GM13977 (cell line): ENCODE data around the gene GDF9.

Experiments used
- DNase-seq: peaks from one replicate; pipeline ENCODE4 v3.0.0; 2012; ENCODE audit warnings: low spot score
- in situ Hi-C: fragments of 300-500 bp; cut with MboI; formaldehyde crosslinking; loops from one replicate; pipeline ENCODE4 v1.12.0; 2022; ENCODE audit warnings: low sequenced_read_pairs, low pct_unique_long_range_greater_than_20kb, mixed read lengths, inconsistent platforms; ENCODE audit not compliant: unreplicated experiment
- TF ChIP-seq, protein P1 (sequence below): IDR thresholded peaks from 2 replicates; pipeline ENCODE4 v1.5.1; 2012; ENCODE audit warnings: mild to moderate bottlenecking, control low read depth; ENCODE audit not compliant: insufficient read depth; ENCODE audit errors: extremely low read depth, missing control alignments

Gene GDF9

DNA sequence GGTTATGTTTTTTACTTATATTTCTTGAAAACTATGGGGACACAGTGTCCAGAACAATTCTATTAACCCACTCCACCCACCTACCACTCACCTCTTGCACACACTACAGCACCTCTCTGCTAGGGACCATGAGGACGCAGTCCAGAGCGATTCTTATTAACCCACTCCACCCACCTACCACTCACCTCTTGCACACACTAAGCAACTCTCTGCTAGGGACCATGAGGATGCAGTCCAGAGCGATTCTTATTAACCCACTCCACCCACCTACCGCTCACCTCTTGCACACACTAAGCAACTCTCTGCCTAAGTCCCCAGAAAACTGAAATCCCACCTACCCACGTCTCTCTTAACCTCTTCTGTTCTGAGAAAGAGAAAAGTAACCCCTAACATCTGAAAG, 33.7 kb downstream of the GDF9 start:
- in situ Hi-C loops = no loop called here
- DNase-seq = no peak
- TF ChIP-seq, protein P1, sequence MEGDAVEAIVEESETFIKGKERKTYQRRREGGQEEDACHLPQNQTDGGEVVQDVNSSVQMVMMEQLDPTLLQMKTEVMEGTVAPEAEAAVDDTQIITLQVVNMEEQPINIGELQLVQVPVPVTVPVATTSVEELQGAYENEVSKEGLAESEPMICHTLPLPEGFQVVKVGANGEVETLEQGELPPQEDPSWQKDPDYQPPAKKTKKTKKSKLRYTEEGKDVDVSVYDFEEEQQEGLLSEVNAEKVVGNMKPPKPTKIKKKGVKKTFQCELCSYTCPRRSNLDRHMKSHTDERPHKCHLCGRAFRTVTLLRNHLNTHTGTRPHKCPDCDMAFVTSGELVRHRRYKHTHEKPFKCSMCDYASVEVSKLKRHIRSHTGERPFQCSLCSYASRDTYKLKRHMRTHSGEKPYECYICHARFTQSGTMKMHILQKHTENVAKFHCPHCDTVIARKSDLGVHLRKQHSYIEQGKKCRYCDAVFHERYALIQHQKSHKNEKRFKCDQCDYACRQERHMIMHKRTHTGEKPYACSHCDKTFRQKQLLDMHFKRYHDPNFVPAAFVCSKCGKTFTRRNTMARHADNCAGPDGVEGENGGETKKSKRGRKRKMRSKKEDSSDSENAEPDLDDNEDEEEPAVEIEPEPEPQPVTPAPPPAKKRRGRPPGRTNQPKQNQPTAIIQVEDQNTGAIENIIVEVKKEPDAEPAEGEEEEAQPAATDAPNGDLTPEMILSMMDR = no peak

DNA sequence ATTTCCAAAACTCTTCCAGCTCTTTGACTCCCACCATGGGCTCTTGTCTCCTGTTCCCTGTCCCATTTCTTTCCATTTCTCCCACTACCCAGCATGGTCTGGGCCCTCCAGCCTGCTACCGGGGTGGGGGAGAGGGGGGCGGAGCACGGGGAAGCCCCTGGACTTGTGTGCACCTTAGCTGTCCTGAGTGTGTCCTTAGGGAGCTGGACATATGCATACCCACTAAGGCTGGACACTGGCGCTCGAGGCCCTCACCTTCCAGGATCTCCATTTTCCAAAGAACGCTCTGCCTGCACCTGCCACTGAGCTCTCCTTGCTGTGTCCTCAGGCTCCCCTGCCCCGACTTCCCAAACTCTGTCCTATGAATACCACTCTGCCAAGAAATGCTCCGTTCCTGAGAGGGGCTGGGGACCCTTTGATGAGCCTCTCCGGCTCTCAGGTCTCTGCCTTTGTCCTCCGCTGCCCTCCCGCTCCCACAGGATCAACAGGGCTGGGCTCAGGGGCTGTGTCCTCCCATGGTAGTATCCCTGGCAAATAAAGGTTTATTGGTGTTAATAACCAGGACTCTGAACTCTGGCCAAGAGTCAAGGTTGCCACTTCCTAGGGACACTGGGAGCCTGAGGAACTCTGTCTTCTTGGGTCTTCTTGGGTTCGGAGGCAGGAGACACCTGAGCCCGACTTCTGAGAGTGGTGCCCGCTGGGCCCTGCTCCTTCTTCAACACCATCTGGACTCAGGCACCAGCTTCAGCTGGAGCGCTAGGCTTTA, 35.0 kb downstream of the GDF9 start:
- in situ Hi-C loops = no loop called here
- TF ChIP-seq, protein P1 = no peak
- DNase-seq = peak; percentile 20

DNA sequence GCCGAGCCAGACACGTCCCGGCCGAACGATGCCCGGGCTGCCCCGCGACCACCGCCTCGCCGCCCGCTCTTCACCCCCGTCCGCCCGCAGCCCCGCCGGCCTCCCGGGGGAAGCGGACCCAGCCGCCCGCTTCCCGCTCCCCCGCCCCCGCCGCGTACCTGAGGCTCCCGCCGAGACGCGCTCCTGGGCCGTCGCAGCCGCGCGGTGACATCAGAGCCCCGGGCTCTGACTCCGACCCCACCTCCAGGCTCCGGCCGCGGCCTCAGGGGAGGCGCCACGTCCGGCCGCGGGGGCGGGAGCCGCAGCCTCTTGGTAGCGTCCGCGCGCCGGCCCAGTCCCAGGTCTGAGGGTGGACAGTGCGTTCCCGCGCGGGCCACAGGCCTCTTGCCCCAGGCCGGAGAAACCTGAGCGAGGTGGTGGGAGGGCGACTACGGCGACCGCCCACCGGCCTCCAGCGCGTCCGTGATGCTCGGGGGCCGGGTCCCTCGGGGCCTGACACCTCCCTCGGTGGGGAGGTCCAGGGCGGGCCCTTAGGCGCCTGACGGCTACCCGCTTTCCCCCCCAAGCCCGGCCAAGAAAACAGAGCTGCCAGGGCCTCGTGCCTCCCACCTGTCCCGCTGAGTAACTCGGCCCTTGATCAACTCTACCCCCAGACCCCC, 35.7 kb downstream of the GDF9 start, which contains the start of gene SHROOM1:
Gene SHROOM1 (minus strand): TSS at position 212 of the 659 bp plus-strand sequence. CDS start 4,507 bp downstream, outside the sequence.
- TF ChIP-seq, protein P1 = no peak
- DNase-seq = peak; percentile 91
- in situ Hi-C loops = no loop called here

DNA sequence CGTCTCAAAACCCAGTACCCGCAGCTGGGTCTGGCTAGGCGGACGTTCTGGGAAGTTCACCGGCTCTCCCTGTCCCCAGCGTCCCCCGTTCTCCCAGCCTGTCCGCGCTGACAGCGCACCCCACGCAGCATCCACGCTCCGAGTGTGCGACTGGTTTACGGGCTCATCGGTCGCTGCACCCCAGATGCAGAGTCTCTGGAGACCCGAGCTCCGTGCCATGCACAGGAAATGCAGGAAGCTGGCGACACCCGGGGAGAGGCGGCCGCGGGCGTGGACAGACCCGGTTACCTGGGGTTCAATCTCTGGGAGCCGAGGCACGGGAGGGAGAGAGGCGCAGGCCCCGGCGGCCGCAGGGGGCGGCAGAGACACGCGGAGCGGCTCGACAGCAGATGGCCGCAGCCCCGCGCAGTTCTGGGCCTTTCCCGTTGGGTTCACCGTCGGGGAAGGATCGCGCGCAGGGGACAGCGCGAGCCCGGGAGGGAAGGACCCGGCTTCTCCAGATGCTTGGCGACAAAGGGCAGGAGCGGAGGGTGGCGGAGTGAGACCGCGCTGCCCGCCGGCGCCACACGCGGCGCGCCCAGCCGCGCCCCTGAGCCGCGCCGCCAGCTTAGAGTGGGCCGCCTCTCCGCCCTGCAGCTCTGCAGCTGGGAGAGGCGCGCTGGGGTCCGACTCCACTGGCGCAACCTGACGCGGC, 36.4 kb downstream of the GDF9 start:
- TF ChIP-seq, protein P1 = peak; percentile 96
- in situ Hi-C loops = loop anchor here (10.0 kb wide), 1 partner anchor 445 kb away; no protein-coding TSS in a partner anchor

DNA sequence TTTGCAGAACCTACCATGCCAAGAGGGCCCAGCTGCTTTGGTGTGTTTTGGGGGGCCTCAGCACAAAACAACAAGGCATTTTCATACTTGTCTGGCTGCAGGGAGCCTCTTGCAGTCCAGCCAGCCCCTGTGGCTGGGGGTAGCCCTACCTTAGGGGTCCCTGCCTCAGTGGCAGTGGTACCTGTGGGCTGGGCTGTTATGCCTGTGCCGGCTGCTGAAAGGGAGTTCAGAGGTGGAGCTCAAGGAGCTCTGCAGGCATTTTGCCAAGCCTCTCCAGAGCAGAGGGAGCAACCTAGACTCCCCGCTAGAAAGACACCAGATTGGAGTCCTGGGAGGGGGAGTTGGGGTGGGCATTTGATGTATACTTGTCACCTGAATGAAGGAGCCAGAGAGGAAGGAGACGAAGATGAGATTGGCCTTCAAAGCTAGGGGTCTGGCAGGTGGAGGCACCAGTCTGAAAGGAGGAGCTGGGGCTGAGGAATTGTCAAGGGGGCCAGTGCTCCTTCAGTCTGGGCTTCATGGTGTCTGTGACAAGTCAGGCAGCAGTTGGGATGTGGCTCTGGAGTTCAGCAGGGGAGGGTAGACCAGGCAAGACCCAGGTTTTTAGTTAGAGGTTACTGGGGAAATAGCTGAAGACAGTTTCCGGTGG, 37.3 kb downstream of the GDF9 start:
- in situ Hi-C loops = loop anchor here (10.0 kb wide), 1 partner anchor 444 kb away; no protein-coding TSS in a partner anchor
- TF ChIP-seq, protein P1 = no peak
- no peak for DNase-seq

More for the DNA sequence above, 36.4 kb downstream of the GDF9 start:
- DNase-seq = peak; percentile 94
